ENCODE data around the gene NFIC. TPM values are rescaled to one million over a fixed set of nuclear protein-coding genes. Genes with fewer than 3 reads are reported as not detected.
"Not testable (repeated sequence)": the region's sequence is repeated elsewhere in the genome, so short reads cannot be mapped to it uniquely, and the experiment has no call there.

Gene NFIC
- total RNA-seq, 1 donor from 2014 or later = 1.1 TPM

DNA sequence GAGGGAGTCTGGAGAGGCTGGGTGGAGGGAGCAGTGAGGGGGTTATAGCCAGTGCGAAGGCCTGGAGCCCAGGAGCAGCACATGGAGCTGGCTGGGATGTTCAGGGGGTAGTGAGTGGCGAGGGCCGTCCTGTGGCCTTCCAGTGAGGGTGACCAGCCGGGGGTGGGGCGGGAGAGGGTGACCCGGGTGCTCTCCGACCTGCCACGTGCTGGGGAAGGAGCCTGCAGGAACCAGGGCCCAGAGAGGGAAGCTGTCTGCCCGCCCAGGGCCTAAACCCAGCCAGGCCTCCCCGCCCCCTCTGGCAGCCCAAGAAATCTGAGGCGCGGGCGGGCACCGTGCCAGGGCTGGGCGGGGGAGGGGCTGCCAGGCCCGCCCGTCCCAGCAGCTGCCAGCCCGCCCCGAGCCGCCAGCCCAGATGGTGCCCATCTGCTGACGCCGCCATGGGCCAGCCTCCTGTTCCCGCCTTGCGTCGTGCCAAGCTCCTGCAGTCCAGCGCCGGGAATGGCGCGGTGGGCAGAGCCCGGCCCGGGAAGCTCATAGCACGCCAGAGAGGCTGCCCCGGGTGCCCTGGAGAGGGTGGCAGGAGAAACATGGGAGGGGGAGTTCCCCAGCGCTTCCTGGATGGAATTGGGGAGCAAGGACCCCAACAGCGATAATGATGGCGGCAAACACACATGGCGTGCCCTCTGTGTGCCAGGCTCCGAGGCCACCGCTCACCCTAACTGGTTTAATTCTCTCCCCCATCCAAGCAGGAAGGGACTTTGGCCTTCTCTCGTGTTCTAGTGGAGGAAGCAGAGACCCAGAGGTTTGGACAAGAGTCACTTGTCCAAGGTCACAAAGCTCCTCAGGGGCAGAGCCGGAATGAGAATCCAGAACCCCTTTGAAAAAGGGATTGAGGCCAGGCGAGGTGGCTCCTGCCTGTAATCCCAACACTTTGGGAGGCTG, 21.5 kb downstream of the NFIC start:
- peaks cover 8% of the 10 kb centered on the region for H3K4me1 ChIP-seq
- no peaks in the 10 kb centered on the region for H3K36me3 ChIP-seq
- no peak overlapping the region for H3K4me3 ChIP-seq
- H3K4me1 Mint-ChIP-seq = peaks cover 8% of the 10 kb centered on the region
- TF ChIP-seq EZH2 (IDR thresholded peaks at IDR 0.05) = no peak
- TF ChIP-seq EZH2phosphoT487 (IDR thresholded peaks at IDR 0.05) = no peak
- TF ChIP-seq, protein P1, sequence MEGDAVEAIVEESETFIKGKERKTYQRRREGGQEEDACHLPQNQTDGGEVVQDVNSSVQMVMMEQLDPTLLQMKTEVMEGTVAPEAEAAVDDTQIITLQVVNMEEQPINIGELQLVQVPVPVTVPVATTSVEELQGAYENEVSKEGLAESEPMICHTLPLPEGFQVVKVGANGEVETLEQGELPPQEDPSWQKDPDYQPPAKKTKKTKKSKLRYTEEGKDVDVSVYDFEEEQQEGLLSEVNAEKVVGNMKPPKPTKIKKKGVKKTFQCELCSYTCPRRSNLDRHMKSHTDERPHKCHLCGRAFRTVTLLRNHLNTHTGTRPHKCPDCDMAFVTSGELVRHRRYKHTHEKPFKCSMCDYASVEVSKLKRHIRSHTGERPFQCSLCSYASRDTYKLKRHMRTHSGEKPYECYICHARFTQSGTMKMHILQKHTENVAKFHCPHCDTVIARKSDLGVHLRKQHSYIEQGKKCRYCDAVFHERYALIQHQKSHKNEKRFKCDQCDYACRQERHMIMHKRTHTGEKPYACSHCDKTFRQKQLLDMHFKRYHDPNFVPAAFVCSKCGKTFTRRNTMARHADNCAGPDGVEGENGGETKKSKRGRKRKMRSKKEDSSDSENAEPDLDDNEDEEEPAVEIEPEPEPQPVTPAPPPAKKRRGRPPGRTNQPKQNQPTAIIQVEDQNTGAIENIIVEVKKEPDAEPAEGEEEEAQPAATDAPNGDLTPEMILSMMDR (IDR thresholded peaks at IDR 0.05) = no peak
- H3K9ac ChIP-seq = no peak overlapping the region
- H3K9me3 Mint-ChIP-seq = no peaks in the 10 kb centered on the region
- no peaks in the 10 kb centered on the region for H3K9me3 ChIP-seq (ENCODE audit: low read depth)
- H3K27ac ChIP-seq = no peak overlapping the region
- H3K27ac Mint-ChIP-seq = no peak overlapping the region
- H3F3A ChIP-seq (ENCODE audit: low read depth) = peaks cover 13% of the 10 kb centered on the region
- no peak overlapping the region for H3K4me3 Mint-ChIP-seq
- no peaks in the 10 kb centered on the region for H3K79me2 ChIP-seq (ENCODE audit: low read depth)
- H4K20me1 ChIP-seq (ENCODE audit: low read depth) = no peaks in the 10 kb centered on the region
- H3K27me3 Mint-ChIP-seq (ENCODE audit: insufficient read depth, low read depth) = peaks cover 22% of the 10 kb centered on the region
- no peaks in the 10 kb centered on the region for H3K36me3 Mint-ChIP-seq
- DNase-seq (ENCODE audit: low spot score) = no peak
- H2AFZ ChIP-seq (replicated peaks) = no peak overlapping the region
- H3K27me3 ChIP-seq = peaks cover 26% of the 10 kb centered on the region
- H3K4me2 ChIP-seq = no peak overlapping the region

DNA sequence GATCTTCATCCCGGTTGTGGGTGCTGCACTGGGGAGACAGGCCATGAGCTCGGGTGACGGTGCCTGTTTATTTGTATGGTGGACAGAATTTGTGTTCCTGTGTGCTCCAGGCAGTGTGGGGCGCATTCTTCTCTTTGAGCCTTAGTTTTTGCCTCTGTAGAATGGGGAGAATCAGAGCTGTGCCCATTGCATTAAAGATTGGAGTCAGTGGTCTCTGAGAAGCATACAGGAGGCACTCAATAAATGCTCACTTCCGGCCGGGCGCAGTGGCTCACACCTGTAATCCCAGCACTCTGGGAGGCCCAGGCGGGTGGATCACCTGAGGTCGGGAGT, 23.0 kb downstream of the NFIC start:
- Histone ChIP-seq H3K9ac (no peak overlapping the region), H3K4me1 (peaks cover 8% of the 10 kb centered on the region), H3K36me3 (no peaks in the 10 kb centered on the region), H3K4me3 (no peak overlapping the region), H3K27ac (no peak overlapping the region), H4K20me1 (ENCODE audit: low read depth) (no peaks in the 10 kb centered on the region), H3K9me3 (ENCODE audit: low read depth) (no peaks in the 10 kb centered on the region), H3F3A (ENCODE audit: low read depth) (peaks cover 13% of the 10 kb centered on the region), H3K4me2 (peak overlapping the region; percentile 71), H2AFZ (replicated peaks) (no peak overlapping the region), H3K27me3 (peaks cover 26% of the 10 kb centered on the region), H3K79me2 (ENCODE audit: low read depth) (no peaks in the 10 kb centered on the region)
- Mint-ChIP-seq H3K4me1 (peaks cover 7% of the 10 kb centered on the region), H3K27ac (no peak overlapping the region), H3K4me3 (peak overlapping the region; percentile 27), H3K9me3 (no peaks in the 10 kb centered on the region), H3K36me3 (no peaks in the 10 kb centered on the region), H3K27me3 (ENCODE audit: insufficient read depth, low read depth) (peaks cover 24% of the 10 kb centered on the region)
- no peak for DNase-seq (ENCODE audit: low spot score)
- TF ChIP-seq EZH2phosphoT487 (IDR thresholded peaks at IDR 0.05) (no peak), EZH2 (IDR thresholded peaks at IDR 0.05) (no peak)
- TF ChIP-seq, protein P1 (IDR thresholded peaks at IDR 0.05) = no peak

DNA sequence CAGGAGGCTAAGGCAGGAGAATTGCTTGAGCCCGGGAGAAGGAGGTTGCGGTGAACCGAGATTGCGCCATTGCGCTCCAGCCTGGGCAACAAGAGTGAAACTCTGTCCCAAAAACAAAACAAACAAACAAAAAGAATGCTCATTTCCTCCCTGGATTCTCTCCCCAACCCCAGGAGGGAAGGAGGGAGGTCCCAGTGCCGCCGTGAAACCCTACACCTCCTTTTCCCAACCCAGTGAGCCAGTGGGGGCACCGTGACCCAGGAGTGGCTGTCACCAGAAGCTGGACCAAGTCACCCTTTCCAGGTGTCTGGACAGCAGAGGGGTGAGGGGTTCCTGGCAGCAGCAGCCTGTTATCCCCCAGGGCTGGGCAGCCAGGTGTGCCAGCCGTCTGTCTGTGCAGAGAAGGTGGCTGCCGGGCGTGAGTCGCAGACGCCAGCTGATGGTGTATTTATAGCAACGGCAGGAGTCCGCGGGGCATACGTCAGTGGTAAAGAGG, 23.5 kb downstream of the NFIC start:
- H3K27me3 Mint-ChIP-seq (ENCODE audit: insufficient read depth, low read depth) = peaks cover 24% of the 10 kb centered on the region
- H3K27ac Mint-ChIP-seq = no peak overlapping the region
- no peaks in the 10 kb centered on the region for H4K20me1 ChIP-seq (ENCODE audit: low read depth)
- peaks cover 13% of the 10 kb centered on the region for H3F3A ChIP-seq (ENCODE audit: low read depth)
- no peak overlapping the region for H3K9ac ChIP-seq
- peak overlapping the region; percentile 71 for H3K4me2 ChIP-seq
- peaks cover 26% of the 10 kb centered on the region for H3K27me3 ChIP-seq
- peak overlapping the region; percentile 24 for H3K4me3 ChIP-seq
- peaks cover 8% of the 10 kb centered on the region for H3K4me1 ChIP-seq
- peaks cover 5% of the 10 kb centered on the region for H3K4me1 Mint-ChIP-seq
- H3K9me3 ChIP-seq (ENCODE audit: low read depth) = no peaks in the 10 kb centered on the region
- no peaks in the 10 kb centered on the region for H3K9me3 Mint-ChIP-seq
- no peaks in the 10 kb centered on the region for H3K36me3 ChIP-seq
- TF ChIP-seq, protein P1 (IDR thresholded peaks at IDR 0.05) = no peak
- TF ChIP-seq EZH2 (IDR thresholded peaks at IDR 0.05) (no peak), EZH2phosphoT487 (IDR thresholded peaks at IDR 0.05) (no peak)
- no peaks in the 10 kb centered on the region for H3K79me2 ChIP-seq (ENCODE audit: low read depth)
- peak overlapping the region; percentile 76 for H2AFZ ChIP-seq (replicated peaks)
- no peak overlapping the region for H3K4me3 Mint-ChIP-seq
- peak; percentile 73 for DNase-seq (ENCODE audit: low spot score)
- no peak overlapping the region for H3K27ac ChIP-seq
- no peaks in the 10 kb centered on the region for H3K36me3 Mint-ChIP-seq

DNA sequence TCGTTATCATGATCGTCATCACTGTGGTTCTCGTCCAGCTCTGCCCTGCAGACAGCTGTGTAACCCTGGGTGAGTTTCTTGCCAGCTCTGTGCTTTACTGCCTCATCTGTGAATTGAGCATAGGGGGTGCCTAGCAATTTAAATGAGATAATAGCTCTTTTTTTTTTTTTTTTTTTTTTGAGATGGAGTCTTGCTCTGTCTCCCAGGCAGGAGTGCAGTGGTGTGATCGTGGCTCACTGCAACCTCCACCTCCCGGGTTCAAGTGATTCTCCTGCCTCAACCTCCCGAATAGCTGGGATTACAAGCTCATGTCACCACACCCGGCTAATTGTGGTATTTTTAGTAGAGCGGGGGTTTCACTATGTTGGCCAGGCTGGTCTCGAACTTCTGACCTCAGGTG, 25.5 kb downstream of the NFIC start:
- not testable (repeated sequence) for H3K9ac ChIP-seq; H3K79me2 ChIP-seq (ENCODE audit: low read depth); H3K4me1 ChIP-seq; H3K4me3 Mint-ChIP-seq; H3K4me2 ChIP-seq; H3K4me3 ChIP-seq; H3K27ac ChIP-seq; H3K9me3 Mint-ChIP-seq; DNase-seq (ENCODE audit: low spot score); H2AFZ ChIP-seq (replicated peaks); H3K36me3 ChIP-seq; H3K27ac Mint-ChIP-seq; H3K9me3 ChIP-seq (ENCODE audit: low read depth); H4K20me1 ChIP-seq (ENCODE audit: low read depth); H3K36me3 Mint-ChIP-seq; H3K4me1 Mint-ChIP-seq
- Histone ChIP-seq H3F3A (ENCODE audit: low read depth) (peaks cover 13% of the 10 kb centered on the region), H3K27me3 (peaks cover 26% of the 10 kb centered on the region)
- peaks cover 21% of the 10 kb centered on the region for H3K27me3 Mint-ChIP-seq (ENCODE audit: insufficient read depth, low read depth)

Measured in neural progenitor cell (in vitro differentiated cells).